PC-9 (cell line): ENCODE measurements around the gene MYO10.

ENCODE experiments used
- CTCF ChIP-seq: fragments of 200-600 bp; sonication (generic); conservative IDR thresholded peaks from 2 replicates; pipeline ENCODE4 v1.6.1; 2017; ENCODE audit warnings: mixed run types, antibody characterized with exemption, mild to moderate bottlenecking, moderate library complexity
- EZH2 ChIP-seq: fragments of 200-600 bp; sonication (generic); IDR thresholded peaks from 2 replicates; pipeline ENCODE4 v1.8.0; 2017; ENCODE audit warnings: antibody characterized with exemption, low read depth

DNA sequence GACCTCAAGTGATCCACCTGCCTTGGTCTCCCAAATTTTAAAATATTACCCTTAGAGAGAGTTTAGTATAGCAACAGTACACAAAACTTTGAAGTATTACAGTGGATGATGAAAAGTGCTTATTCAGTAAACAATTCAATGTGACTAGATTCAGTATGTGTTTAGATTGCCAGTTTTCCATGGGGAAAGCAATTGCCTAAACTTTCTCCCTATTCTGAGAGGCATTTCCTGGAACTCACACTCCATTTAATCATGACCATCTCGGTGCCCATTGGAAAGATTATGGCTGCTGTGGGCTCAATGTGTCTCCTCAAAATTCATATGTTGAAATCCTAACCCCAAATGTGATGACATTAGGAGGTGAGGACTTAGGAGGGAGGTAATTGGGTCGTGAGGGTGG lies 38.9 kb upstream of the MYO10 start:
- no peak for TF ChIP-seq CTCF
- no peak for TF ChIP-seq EZH2
